ENCODE results near the gene STX8. TPM values are rescaled to one million over a fixed set of nuclear protein-coding genes. Genes with fewer than 3 reads are reported as not detected.

Gene STX8
- total RNA-seq, 1 donor from 2014 or later, result 52.1 TPM

GRCh38 chr17:9336817-9337216 lies 238.8 kb downstream of the STX8 start:
- no peak for DNase-seq

GRCh38 chr17:9334536-9335446 lies 240.8 kb downstream of the STX8 start:
- DNase-seq, result no peak

- DNase-seq, result no peak
Measured at GRCh38 chr17:9332132-9332494, 243.5 kb downstream of the STX8 start.

- no peak for DNase-seq
Measured at GRCh38 chr17:9331279-9332131, 244.1 kb downstream of the STX8 start.

- no peak for DNase-seq
Measured at GRCh38 chr17:9330611-9331271, 244.9 kb downstream of the STX8 start.

- no peak for DNase-seq
Measured at GRCh38 chr17:9330141-9330540, 245.5 kb downstream of the STX8 start.

- no peak for DNase-seq
Measured at GRCh38 chr17:9329251-9329921, 246.2 kb downstream of the STX8 start.

GRCh38 chr17:9324864-9325263 lies 250.8 kb downstream of the STX8 start:
- no peak for DNase-seq

GRCh38 chr17:9322326-9322725 lies 253.3 kb downstream of the STX8 start:
- no peak for DNase-seq

- DNase-seq, result no peak
Measured at GRCh38 chr17:9321890-9322289, 253.7 kb downstream of the STX8 start.

- no peak for DNase-seq
Measured at GRCh38 chr17:9315360-9315759, 260.3 kb downstream of the STX8 start.

- no peak for DNase-seq
Measured at GRCh38 chr17:9313346-9313745, 262.3 kb downstream of the STX8 start.

GRCh38 chr17:9309216-9309615 lies 266.4 kb downstream of the STX8 start:
- no peak for DNase-seq

- DNase-seq, result no peak
Measured at GRCh38 chr17:9308069-9308468, 267.6 kb downstream of the STX8 start.

GRCh38 chr17:9307313-9307998 lies 268.2 kb downstream of the STX8 start:
- no peak for DNase-seq

- DNase-seq, result no peak
Measured at GRCh38 chr17:9306086-9306485, 269.5 kb downstream of the STX8 start.

GRCh38 chr17:9299695-9300094 lies 275.9 kb downstream of the STX8 start:
- DNase-seq, result no peak

- DNase-seq, result no peak
Measured at GRCh38 chr17:9298776-9299295, 276.8 kb downstream of the STX8 start.

GRCh38 chr17:9298135-9298534 lies 277.5 kb downstream of the STX8 start:
- no peak for DNase-seq

- DNase-seq, result no peak
Measured at GRCh38 chr17:9294661-9295210, 280.9 kb downstream of the STX8 start.

GRCh38 chr17:9292561-9292941 lies 283.1 kb downstream of the STX8 start:
- DNase-seq, result no peak

Data from skin of body (tissue), 2 donors.